ENCODE results near the gene RASSF4. TPM values are rescaled to one million over a fixed set of nuclear protein-coding genes. Genes with fewer than 3 reads are reported as not detected.

Gene RASSF4
- total and polyA plus RNA-seq, 2 donors (not counting 3 experiments of a cell fraction or from before 2014, with no cell fraction given), result 7.6 to 8.2 TPM

- H3K27ac ChIP-seq (ENCODE audit: insufficient read depth, low read depth, low read length), result no peak overlapping the region
- no peak for FAIRE-seq
- CTCF ChIA-PET, result interaction anchor here (0.6 to 2.1 kb wide), 5 partner anchors 8 to 34 kb away, joined by 3 to 9 read pairs (median 4); no protein-coding TSS in a partner anchor
- POLR2A ChIA-PET, result interaction anchor here (1.4 kb wide), 1 partner anchor 11 kb away, joined by 5 read pairs; the partner anchor contains the start of gene DEPP1
- H3K4me3 ChIP-seq (replicated peaks in 1 of 3; ENCODE audit: insufficient read depth in 1 of 3, low read depth in 1 of 3, low read length in 3 of 3), result no peak overlapping the region
- no peak overlapping the region for H3K4me2 ChIP-seq (ENCODE audit: insufficient read depth, low read length)
- DNase-seq (ENCODE audit: low read depth, low spot score), result no peak
- no TSS peak for BruUV-seq (replicated peaks)
- no peaks in the 10 kb centered on the region for H3K36me3 ChIP-seq (ENCODE audit: control insufficient read depth in 2 of 2, extremely low read depth in 1 of 2, insufficient read depth in 2 of 2, low read length in 2 of 2)
- H3K9me3 ChIP-seq (replicated peaks; ENCODE audit: control insufficient read depth, insufficient read depth, low read length), result no peaks in the 10 kb centered on the region
- TF ChIP-seq GATA2 (IDR thresholded peaks at IDR 0.05; ENCODE audit: insufficient read depth, insufficient read length, low read depth, low read length) (no peak), FOS (IDR thresholded peaks at IDR 0.05; ENCODE audit: borderline replicate concordance, insufficient read depth, low read length) (no peak), POLR2A (IDR thresholded peaks at IDR 0.05; ENCODE audit: low read depth, low read length) (no peak), POLR2AphosphoS5 (IDR thresholded peaks at IDR 0.05; ENCODE audit: insufficient read depth, low read depth, low read length) (no peak), JUN (IDR thresholded peaks at IDR 0.05; ENCODE audit: borderline replicate concordance, insufficient read depth, insufficient read length, low read depth) (no peak), CTCF (IDR thresholded peaks at IDR 0.05; ENCODE audit: extremely low read depth in 1 of 2, insufficient read depth in 1 of 2, low read depth in 1 of 2, low read length in 2 of 2) (no peak), EZH2 (IDR thresholded peaks at IDR 0.05; ENCODE audit: borderline replicate concordance, low read depth, low read length, severe bottlenecking) (no peak), MYC (IDR thresholded peaks at IDR 0.05; ENCODE audit: low read depth, low read length) (no peak)
- TF ChIP-seq, protein P1, sequence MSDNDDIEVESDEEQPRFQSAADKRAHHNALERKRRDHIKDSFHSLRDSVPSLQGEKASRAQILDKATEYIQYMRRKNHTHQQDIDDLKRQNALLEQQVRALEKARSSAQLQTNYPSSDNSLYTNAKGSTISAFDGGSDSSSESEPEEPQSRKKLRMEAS (IDR thresholded peaks at IDR 0.05; ENCODE audit: insufficient read depth, insufficient read length), result no peak
- H3K27me3 ChIP-seq (ENCODE audit: control insufficient read depth in 2 of 2, insufficient read depth in 2 of 2, low read length in 2 of 2), result no peaks in the 10 kb centered on the region
- H2AFZ ChIP-seq (ENCODE audit: low read depth, low read length), result no peak overlapping the region
- dilution Hi-C loops (cut with MboI; ENCODE audit: extremely low pct_ligation_motif_present, low sequenced_read_pairs), result no loop called here
- no peak overlapping the region for H3K9ac ChIP-seq (replicated peaks; ENCODE audit: extremely low read depth, insufficient read depth, low read length)
- intact Hi-C loops (cut with micrococcal nuclease), result no loop called here
- H3K9me1 ChIP-seq (replicated peaks; ENCODE audit: control insufficient read depth, extremely low read depth, insufficient read depth, low read length), result no peaks in the 10 kb centered on the region
- no peaks in the 10 kb centered on the region for H3K79me2 ChIP-seq (ENCODE audit: control insufficient read depth, insufficient read depth, low read length)
- H3K4me1 ChIP-seq (ENCODE audit: control insufficient read depth, extremely low read depth, insufficient read depth, low read length), result no peaks in the 10 kb centered on the region
- H4K20me1 ChIP-seq (replicated peaks; ENCODE audit: control insufficient read depth, extremely low read depth, insufficient read depth, low read length), result no peaks in the 10 kb centered on the region
Measured at GRCh38 chr10:44967616-44968015, 8.0 kb downstream of the RASSF4 start.
